Thymus (tissue), 11 donors: ENCODE measurements around the gene MTPN. TPM values are rescaled to one million over a fixed set of nuclear protein-coding genes. Genes with fewer than 3 reads are reported as not detected.

Experiments used
- DNase-seq, 9 donors: peaks; one replicate each; pipeline ENCODE4 v3.0.0-alpha.2; 2013; ENCODE audit warnings: low spot score in 9 of 9, low read depth in 6 of 9, missing footprints in 1 of 9
- H3K27ac ChIP-seq, 2 donors: one replicate each; pipeline ENCODE4 v1.5.1; 2013; ENCODE audit warnings: control low read depth in 1 of 2, low read depth in 1 of 2, low read length in 1 of 2, mild to moderate bottlenecking in 1 of 2, moderate library complexity in 1 of 2
- H3K27me3 ChIP-seq, 2 donors: one replicate each; pipeline ENCODE4 v1.5.1; 2013; ENCODE audit warnings: low read length in 1 of 2; ENCODE audit not compliant: control insufficient read depth in 2 of 2, insufficient read depth in 1 of 2
- H3K36me3 ChIP-seq, 2 donors: one replicate each; pipeline ENCODE4 v1.5.1; 2013; ENCODE audit warnings: low read length in 1 of 2, mild to moderate bottlenecking in 1 of 2, moderate library complexity in 1 of 2; ENCODE audit not compliant: control insufficient read depth in 2 of 2, insufficient read depth in 2 of 2
- H3K4me1 ChIP-seq, 2 donors: one replicate each; pipeline ENCODE4 v1.5.1; 2013; ENCODE audit warnings: low read length in 2 of 2; ENCODE audit not compliant: control insufficient read depth in 2 of 2, insufficient read depth in 2 of 2
- H3K4me3 ChIP-seq, 2 donors: one replicate each; pipeline ENCODE4 v1.5.1; 2013; ENCODE audit warnings: low read length in 2 of 2, control low read depth in 1 of 2, mild to moderate bottlenecking in 1 of 2
- H3K9me3 ChIP-seq, 2 donors: one replicate each; pipeline ENCODE4 v1.5.1; 2013; ENCODE audit warnings: low read length in 1 of 2, mild to moderate bottlenecking in 1 of 2; ENCODE audit not compliant: control insufficient read depth in 2 of 2, insufficient read depth in 1 of 2
- WGBS: extraction: QIAGEN DNeasy Blood & Tissue Kit; methylation state at CpG from one replicate; pipeline ENCODE4 v1.1.7; 2013; 5-methylcytosine and 5-hydroxymethylcytosine counted together
- polyA plus RNA-seq: library from polyadenylated mRNA; stranded (reverse); fragments of 200-250 nt; gene quantifications from one replicate; pipeline ENCODE4 v1.2.3, GENCODE V29; 2013
- total RNA-seq: library from RNA; stranded (reverse); fragments of 120-200 nt; gene quantifications from one replicate; pipeline ENCODE4 v1.2.4, GENCODE V29; 2013
- donor health status: healthy.

The MTPN gene
- total and polyA plus RNA-seq, 2 donors, result 54.2 to 74.7 TPM

- H3K4me1 ChIP-seq, result peaks cover 0 to 5% of the 10 kb centered on the region in 2 donors
These were observed 11.6 kb downstream of the MTPN start for GRCh38 chr7:135965602-135966001.

GRCh38 chr7:135964791-135965190 lies 12.4 kb downstream of the MTPN start:
- no peak overlapping the region for H3K27ac ChIP-seq

More at GRCh38 chr7:135965602-135966001, 11.6 kb downstream of the MTPN start:
- WGBS, result 97% methylated on average over 1 of the region's 1 CpG
- Histone ChIP-seq H3K27ac (no peak overlapping the region), H3K36me3 (peaks cover 0 to 10% of the 10 kb centered on the region in 2 donors), H3K27me3 (no peaks in the 10 kb centered on the region), H3K9me3 (no peaks in the 10 kb centered on the region), H3K4me3 (no peak overlapping the region)
- no peak for DNase-seq

GRCh38 chr7:135964274-135964673 lies 12.9 kb downstream of the MTPN start:
- Histone ChIP-seq H3K4me3 (no peak overlapping the region), H3K36me3 (peaks cover 0 to 10% of the 10 kb centered on the region in 2 donors), H3K27ac (no peak overlapping the region), H3K9me3 (no peaks in the 10 kb centered on the region), H3K27me3 (no peaks in the 10 kb centered on the region), H3K4me1 (peaks cover 0 to 5% of the 10 kb centered on the region in 2 donors)
- DNase-seq, result no peak
- 59% methylated on average over 2 of the region's 2 CpGs for WGBS

More at GRCh38 chr7:135964791-135965190, 12.4 kb downstream of the MTPN start:
- Histone ChIP-seq H3K9me3 (no peaks in the 10 kb centered on the region), H3K27me3 (no peaks in the 10 kb centered on the region), H3K36me3 (peaks cover 0 to 10% of the 10 kb centered on the region in 2 donors), H3K4me3 (no peak overlapping the region), H3K4me1 (peaks cover 0 to 5% of the 10 kb centered on the region in 2 donors)
- DNase-seq, result no peak
- 98% methylated on average over 1 of the region's 1 CpG for WGBS

GRCh38 chr7:135962802-135963201 lies 14.4 kb downstream of the MTPN start:
- peaks cover 0 to 5% of the 10 kb centered on the region in 2 donors for H3K36me3 ChIP-seq
- WGBS, result 97% methylated on average over 4 of the region's 4 CpGs
- H3K9me3 ChIP-seq, result no peaks in the 10 kb centered on the region
- peaks cover under 1 to 5% of the 10 kb centered on the region in 2 donors for H3K4me1 ChIP-seq
- DNase-seq, result no peak
- H3K4me3 ChIP-seq, result no peak overlapping the region
- no peak overlapping the region for H3K27ac ChIP-seq
- H3K27me3 ChIP-seq, result no peaks in the 10 kb centered on the region

- H3K4me1 ChIP-seq, result peaks cover 0 to 5% of the 10 kb centered on the region in 2 donors
- no peaks in the 10 kb centered on the region for H3K27me3 ChIP-seq
- no peaks in the 10 kb centered on the region for H3K36me3 ChIP-seq
- H3K9me3 ChIP-seq, result no peaks in the 10 kb centered on the region
- no peak for DNase-seq
- WGBS, result 88% methylated on average over 6 of the region's 6 CpGs
- H3K4me3 ChIP-seq, result no peak overlapping the region
- H3K27ac ChIP-seq, result no peak overlapping the region
These were observed 16.3 kb downstream of the MTPN start for GRCh38 chr7:135960709-135961451.

GRCh38 chr7:135959646-135960363 lies 17.4 kb downstream of the MTPN start:
- no peak overlapping the region for H3K4me3 ChIP-seq
- DNase-seq, result no peak
- no peaks in the 10 kb centered on the region for H3K9me3 ChIP-seq
- no peaks in the 10 kb centered on the region for H3K36me3 ChIP-seq
- peaks cover 0 to 5% of the 10 kb centered on the region in 2 donors for H3K4me1 ChIP-seq
- H3K27ac ChIP-seq, result no peak overlapping the region
- H3K27me3 ChIP-seq, result no peaks in the 10 kb centered on the region

GRCh38 chr7:135958173-135958572 lies 19.0 kb downstream of the MTPN start:
- H3K27me3 ChIP-seq, result no peaks in the 10 kb centered on the region
- DNase-seq, result no peak
- no peaks in the 10 kb centered on the region for H3K9me3 ChIP-seq
- no peak overlapping the region for H3K4me3 ChIP-seq
- WGBS, result 99% methylated on average over 1 of the region's 1 CpG
- H3K4me1 ChIP-seq, result peaks cover 0 to 5% of the 10 kb centered on the region in 2 donors
- no peaks in the 10 kb centered on the region for H3K36me3 ChIP-seq
- H3K27ac ChIP-seq, result no peak overlapping the region

- DNase-seq, result peak in 4 of 9 donors; percentile 19 to 51 (median 21)
- no peaks in the 10 kb centered on the region for H3K27me3 ChIP-seq
- H3K36me3 ChIP-seq, result no peaks in the 10 kb centered on the region
- peak overlapping the region in 1 of 2 donors; percentile 28 for H3K27ac ChIP-seq
- H3K4me1 ChIP-seq, result peaks cover 0 to 5% of the 10 kb centered on the region in 2 donors
- WGBS, result 97% methylated on average over 2 of the region's 2 CpGs
- H3K9me3 ChIP-seq, result no peaks in the 10 kb centered on the region
- no peak overlapping the region for H3K4me3 ChIP-seq
These were observed 19.5 kb downstream of the MTPN start for GRCh38 chr7:135957627-135958026.

- no peak overlapping the region for H3K4me3 ChIP-seq
- H3K27me3 ChIP-seq, result no peaks in the 10 kb centered on the region
- DNase-seq, result no peak
- H3K4me1 ChIP-seq, result peaks cover 0 to 5% of the 10 kb centered on the region in 2 donors
- 96% methylated on average over 2 of the region's 2 CpGs for WGBS
- no peak overlapping the region for H3K27ac ChIP-seq
- no peaks in the 10 kb centered on the region for H3K9me3 ChIP-seq
- peaks cover 0 to 7% of the 10 kb centered on the region in 2 donors for H3K36me3 ChIP-seq
These were observed 20.8 kb downstream of the MTPN start for GRCh38 chr7:135956393-135956792.
